Neural cell (in vitro differentiated cells): ENCODE results near the gene KCNQ5.

Experiments
- EP300 ChIP-seq: fragments of 450-650 bp; conservative IDR thresholded peaks from 2 replicates; pipeline ENCODE4 v1.6.1; 2014; ENCODE audit warnings: antibody characterized with exemption, mild to moderate bottlenecking, moderate library complexity; ENCODE audit not compliant: poor library complexity, severe bottlenecking
- POLR2AphosphoS5 ChIP-seq: IDR thresholded peaks from 2 replicates; pipeline ENCODE4 v1.6.1; 2012
- RAD21 ChIP-seq: fragments of 450-650 bp; conservative IDR thresholded peaks from 2 replicates; pipeline ENCODE4 v1.6.1; 2014; ENCODE audit warnings: antibody characterized with exemption, mild to moderate bottlenecking, moderate library complexity
- TF ChIP-seq, protein P1 (sequence below): fragments of 450-650 bp; IDR thresholded peaks from 2 replicates; pipeline ENCODE4 v1.5.1; 2014; ENCODE audit warnings: antibody characterized with exemption, mild to moderate bottlenecking, moderate library complexity; ENCODE audit not compliant: poor library complexity, severe bottlenecking
- TF ChIP-seq, protein P2 (sequence below): IDR thresholded peaks from 2 replicates; pipeline ENCODE4 v1.6.1; 2012; ENCODE audit warnings: borderline replicate concordance

DNA sequence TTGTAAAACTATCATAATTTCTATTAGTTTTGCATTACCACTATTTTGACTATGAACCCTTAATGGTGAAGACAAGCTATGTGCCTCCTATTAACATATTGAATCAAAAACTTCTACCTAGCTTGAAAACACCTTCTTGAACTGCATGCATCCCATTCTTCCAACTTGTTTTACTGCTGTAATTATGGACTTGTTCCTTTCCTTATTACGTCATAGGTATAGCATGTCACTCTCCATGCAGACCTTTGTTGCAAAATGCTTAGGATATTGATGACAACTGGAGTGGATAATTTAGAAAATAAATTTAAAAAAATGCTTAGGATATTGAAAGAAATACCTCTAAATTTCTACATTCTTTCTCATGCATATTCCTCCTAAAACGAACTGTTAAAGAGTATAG lies 219.3 kb downstream of the KCNQ5 start:
- TF ChIP-seq, protein P1, sequence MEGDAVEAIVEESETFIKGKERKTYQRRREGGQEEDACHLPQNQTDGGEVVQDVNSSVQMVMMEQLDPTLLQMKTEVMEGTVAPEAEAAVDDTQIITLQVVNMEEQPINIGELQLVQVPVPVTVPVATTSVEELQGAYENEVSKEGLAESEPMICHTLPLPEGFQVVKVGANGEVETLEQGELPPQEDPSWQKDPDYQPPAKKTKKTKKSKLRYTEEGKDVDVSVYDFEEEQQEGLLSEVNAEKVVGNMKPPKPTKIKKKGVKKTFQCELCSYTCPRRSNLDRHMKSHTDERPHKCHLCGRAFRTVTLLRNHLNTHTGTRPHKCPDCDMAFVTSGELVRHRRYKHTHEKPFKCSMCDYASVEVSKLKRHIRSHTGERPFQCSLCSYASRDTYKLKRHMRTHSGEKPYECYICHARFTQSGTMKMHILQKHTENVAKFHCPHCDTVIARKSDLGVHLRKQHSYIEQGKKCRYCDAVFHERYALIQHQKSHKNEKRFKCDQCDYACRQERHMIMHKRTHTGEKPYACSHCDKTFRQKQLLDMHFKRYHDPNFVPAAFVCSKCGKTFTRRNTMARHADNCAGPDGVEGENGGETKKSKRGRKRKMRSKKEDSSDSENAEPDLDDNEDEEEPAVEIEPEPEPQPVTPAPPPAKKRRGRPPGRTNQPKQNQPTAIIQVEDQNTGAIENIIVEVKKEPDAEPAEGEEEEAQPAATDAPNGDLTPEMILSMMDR: no peak
- TF ChIP-seq POLR2AphosphoS5 (no peak), RAD21 (no peak), EP300 (no peak)
- TF ChIP-seq, protein P2, sequence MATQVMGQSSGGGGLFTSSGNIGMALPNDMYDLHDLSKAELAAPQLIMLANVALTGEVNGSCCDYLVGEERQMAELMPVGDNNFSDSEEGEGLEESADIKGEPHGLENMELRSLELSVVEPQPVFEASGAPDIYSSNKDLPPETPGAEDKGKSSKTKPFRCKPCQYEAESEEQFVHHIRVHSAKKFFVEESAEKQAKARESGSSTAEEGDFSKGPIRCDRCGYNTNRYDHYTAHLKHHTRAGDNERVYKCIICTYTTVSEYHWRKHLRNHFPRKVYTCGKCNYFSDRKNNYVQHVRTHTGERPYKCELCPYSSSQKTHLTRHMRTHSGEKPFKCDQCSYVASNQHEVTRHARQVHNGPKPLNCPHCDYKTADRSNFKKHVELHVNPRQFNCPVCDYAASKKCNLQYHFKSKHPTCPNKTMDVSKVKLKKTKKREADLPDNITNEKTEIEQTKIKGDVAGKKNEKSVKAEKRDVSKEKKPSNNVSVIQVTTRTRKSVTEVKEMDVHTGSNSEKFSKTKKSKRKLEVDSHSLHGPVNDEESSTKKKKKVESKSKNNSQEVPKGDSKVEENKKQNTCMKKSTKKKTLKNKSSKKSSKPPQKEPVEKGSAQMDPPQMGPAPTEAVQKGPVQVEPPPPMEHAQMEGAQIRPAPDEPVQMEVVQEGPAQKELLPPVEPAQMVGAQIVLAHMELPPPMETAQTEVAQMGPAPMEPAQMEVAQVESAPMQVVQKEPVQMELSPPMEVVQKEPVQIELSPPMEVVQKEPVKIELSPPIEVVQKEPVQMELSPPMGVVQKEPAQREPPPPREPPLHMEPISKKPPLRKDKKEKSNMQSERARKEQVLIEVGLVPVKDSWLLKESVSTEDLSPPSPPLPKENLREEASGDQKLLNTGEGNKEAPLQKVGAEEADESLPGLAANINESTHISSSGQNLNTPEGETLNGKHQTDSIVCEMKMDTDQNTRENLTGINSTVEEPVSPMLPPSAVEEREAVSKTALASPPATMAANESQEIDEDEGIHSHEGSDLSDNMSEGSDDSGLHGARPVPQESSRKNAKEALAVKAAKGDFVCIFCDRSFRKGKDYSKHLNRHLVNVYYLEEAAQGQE: no peak
